T-helper 1 cell (primary cell): ENCODE results near the gene BAG3.
"Not testable (repeated sequence)": the region's sequence is repeated elsewhere in the genome, so short reads cannot be mapped to it uniquely, and the experiment has no call there.

ENCODE experiments used
- DNase-seq, 5 donors: peaks; one replicate each; pipeline ENCODE4 v3.0.0-alpha.2; 2012 to 2020

BAG3 gene

GRCh38 chr10:119640875-119641526, 10.2 kb upstream of the BAG3 start:
- no peak for DNase-seq

- DNase-seq, result peak in 1 of 5 donors; percentile 25
These were observed 8.5 kb upstream of the BAG3 start for GRCh38 chr10:119642556-119643111.

- DNase-seq, result no peak
These were observed 7.6 kb upstream of the BAG3 start for GRCh38 chr10:119643306-119644204.

- no peak for DNase-seq
These were observed 6.9 kb upstream of the BAG3 start for GRCh38 chr10:119644205-119644814.

- no peak for DNase-seq
These were observed 6.2 kb upstream of the BAG3 start for GRCh38 chr10:119644994-119645393.

- no peak for DNase-seq
These were observed 1.1 kb upstream of the BAG3 start for GRCh38 chr10:119650062-119650461.

GRCh38 chr10:119651514-119652360, 557 bp downstream of the BAG3 start:
- DNase-seq, result peak in 4 of 5 donors; percentile 12 to 20 (median 18)

GRCh38 chr10:119652361-119652730, 1.2 kb downstream of the BAG3 start:
- peak in 2 of 5 donors; percentile 22 to 68 for DNase-seq

GRCh38 chr10:119653209-119653608, 2.0 kb downstream of the BAG3 start:
- peak in 1 of 5 donors; percentile 43 for DNase-seq

GRCh38 chr10:119653916-119654315, 2.7 kb downstream of the BAG3 start:
- DNase-seq, result peak in 1 of 5 donors; percentile 9

- no peak for DNase-seq
These were observed 3.4 kb downstream of the BAG3 start for GRCh38 chr10:119654540-119654939.

- peak in 3 of 5 donors; percentile 28 to 70 (median 32) for DNase-seq
These were observed 4.4 kb downstream of the BAG3 start for GRCh38 chr10:119655566-119656001.

GRCh38 chr10:119656760-119657159, 5.6 kb downstream of the BAG3 start:
- no peak for DNase-seq

GRCh38 chr10:119657725-119658124, 6.5 kb downstream of the BAG3 start:
- no peak for DNase-seq

GRCh38 chr10:119658274-119658673, 7.1 kb downstream of the BAG3 start:
- no peak for DNase-seq

- DNase-seq, result no peak
These were observed 8.8 kb downstream of the BAG3 start for GRCh38 chr10:119659951-119660350.

GRCh38 chr10:119662076-119662605, 11.0 kb downstream of the BAG3 start:
- not testable (repeated sequence) for DNase-seq

- peak in 4 of 5 donors; percentile 18 to 67 (median 34) for DNase-seq
These were observed 12.9 kb downstream of the BAG3 start for GRCh38 chr10:119663866-119664698.

- no peak for DNase-seq
These were observed 14.9 kb downstream of the BAG3 start for GRCh38 chr10:119665901-119666708.

- DNase-seq, result no peak
These were observed 15.5 kb downstream of the BAG3 start for GRCh38 chr10:119666709-119667004.
